AG08396 (cell line): ENCODE measurements around the gene MAMLD1.

Experiments used
- DNase-seq: peaks from one replicate; pipeline ENCODE4 v3.0.0; 2012; ENCODE audit warnings: low spot score, mixed read lengths

MAMLD1 gene

DNA sequence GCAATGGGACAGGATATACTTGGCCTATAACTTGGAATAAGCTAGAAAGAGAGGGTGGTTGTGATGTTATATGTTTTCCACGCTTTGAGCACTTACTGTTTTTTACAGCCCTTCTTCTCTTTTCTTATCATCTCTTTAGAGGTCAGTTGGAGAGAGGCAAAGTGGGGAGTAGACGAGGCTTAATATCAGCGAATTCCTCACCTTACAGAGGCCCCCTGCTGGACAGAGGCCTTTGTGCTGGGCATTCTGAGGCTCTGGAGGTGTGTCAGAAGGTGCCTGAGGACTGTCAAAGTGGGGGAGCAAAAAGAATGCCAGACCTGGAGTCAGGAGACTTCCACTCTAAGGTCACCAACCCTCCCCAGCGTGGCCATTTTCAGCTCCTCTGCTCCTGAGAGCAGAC is 42.5 kb downstream of the MAMLD1 start:
- DNase-seq: no peak

DNA sequence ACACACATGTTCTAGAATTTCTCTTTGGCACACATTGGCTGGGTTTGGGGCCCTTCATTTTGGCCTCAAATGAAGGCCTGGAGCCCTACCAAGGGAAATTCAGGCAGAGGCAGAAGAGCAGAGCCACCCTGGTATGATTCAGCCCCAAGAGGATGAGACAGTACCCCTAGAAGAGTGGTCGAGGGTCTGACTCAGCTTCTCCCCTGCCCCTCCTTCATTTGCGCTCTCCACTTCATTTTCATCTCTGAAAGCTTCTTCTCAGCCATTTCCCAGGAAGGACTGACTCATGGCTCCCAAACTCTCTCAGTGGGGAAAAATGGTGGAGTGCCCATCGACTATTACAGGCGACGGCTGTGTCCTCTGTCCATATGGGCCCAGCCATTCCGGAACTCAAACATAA is 43.5 kb downstream of the MAMLD1 start:
- no peak for DNase-seq

DNA sequence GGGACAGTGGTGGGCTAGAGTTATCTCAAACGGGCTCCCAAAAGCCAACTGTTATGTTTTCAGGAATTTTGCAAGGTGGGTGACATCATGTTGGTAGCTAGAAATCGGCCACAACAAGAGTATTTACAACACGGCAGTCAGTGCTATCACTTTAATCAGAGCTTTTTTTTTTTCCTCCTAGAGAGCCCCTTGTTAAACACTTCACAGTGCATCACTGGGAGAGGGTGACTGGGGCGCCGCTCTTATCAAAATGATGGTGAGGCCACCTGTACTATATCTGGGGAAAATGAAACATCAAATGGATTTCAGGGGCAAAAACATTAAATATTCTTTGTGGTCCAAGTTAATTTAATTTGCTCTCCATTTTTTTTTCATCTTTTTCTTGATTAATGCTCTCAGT is 44.9 kb downstream of the MAMLD1 start:
- DNase-seq: no peak

DNA sequence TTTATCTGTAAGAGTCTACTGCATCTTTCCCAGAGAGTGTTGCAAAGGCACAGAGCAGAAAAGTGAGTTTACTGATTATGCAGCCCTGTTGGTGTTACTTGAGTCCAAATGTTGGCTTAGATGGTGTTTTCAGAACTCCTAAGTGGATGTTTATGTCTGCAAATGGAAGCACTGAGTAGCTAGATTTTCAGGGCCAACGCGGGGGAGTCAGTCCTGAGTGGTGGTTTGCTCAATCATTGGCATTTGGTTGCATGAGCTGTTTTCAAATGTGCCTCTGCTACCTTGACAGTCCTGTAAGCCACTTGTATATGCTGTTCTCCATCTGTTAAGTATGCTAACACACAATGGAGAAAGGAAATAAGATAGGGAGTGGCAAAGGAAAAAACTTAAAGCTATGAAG is 45.4 kb downstream of the MAMLD1 start:
- no peak for DNase-seq

DNA sequence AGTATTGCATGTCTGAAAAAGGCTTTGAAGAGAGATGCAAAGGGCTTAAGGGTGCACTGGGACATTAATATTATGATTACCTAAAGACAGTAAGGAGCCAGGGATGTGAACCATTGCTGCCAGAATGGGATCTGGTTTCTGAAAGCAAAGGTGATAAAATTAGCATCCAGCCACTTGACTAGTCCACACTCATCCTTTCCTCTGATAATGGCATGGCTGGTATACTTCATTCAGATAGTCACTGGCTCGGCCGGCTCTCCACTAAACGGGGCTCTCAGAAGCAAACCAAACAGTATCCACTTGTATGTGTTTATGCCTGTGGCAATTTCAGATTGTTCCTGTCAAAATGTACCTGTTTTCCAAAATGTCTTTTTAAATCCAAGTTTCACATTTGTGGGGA is 46.4 kb downstream of the MAMLD1 start:
- no peak for DNase-seq

DNA sequence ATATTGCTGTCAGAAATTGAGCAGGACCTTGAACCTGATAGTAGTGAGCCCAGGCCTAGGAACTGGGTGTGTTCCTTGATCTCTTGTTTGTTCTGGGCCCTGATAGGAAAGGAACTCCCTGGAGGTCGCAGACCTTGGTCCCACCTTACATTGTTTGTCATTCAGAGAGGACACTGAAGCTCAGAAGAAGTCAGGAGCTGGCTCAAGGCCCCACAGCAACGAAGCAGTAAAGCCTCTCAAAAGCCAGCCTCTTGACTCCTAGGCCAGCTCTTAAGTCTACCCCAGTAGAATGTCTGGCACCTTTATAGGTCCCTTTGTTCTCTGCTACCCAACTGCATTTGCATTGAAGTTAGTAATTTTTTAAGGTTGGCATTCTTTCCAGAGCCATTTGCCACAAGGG is 46.8 kb downstream of the MAMLD1 start:
- DNase-seq: no peak

DNA sequence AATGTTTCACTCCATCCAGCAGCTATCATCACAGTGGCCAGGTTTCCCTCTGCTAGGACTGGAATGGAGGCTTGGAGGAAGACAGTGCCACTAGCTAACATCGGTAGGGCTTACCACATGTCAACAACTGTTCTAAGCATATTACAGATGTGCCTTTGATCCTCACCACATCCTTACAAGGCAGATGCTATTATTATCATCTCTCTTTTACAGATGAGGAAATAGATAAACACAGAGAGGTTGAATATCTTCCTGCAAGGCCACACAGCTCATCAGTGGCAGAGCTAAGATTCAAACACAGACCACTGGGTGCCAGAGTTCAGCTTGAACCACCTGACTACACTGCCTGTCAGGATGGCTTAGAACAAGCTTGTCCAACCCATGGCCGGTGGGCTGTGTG is 47.4 kb downstream of the MAMLD1 start:
- no peak for DNase-seq

DNA sequence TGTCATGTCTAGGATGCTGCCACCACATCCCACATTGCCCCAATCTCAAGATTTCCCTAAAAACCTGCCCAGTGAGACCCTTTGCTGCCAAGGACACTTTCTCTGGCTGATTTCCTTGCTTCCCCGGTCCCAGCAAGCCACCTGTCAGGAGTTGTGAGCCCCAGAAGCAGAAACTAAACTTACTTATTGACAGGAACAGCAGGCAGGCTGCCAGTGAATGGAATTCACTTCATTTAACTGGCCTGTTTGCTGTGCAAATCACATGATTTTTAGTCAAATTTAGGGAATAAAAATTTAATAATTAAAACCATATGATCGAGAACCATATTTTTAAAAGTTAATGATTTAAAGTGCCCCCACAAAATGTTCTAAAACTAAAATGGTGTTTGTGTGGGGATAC is 48.5 kb downstream of the MAMLD1 start:
- DNase-seq: no peak

DNA sequence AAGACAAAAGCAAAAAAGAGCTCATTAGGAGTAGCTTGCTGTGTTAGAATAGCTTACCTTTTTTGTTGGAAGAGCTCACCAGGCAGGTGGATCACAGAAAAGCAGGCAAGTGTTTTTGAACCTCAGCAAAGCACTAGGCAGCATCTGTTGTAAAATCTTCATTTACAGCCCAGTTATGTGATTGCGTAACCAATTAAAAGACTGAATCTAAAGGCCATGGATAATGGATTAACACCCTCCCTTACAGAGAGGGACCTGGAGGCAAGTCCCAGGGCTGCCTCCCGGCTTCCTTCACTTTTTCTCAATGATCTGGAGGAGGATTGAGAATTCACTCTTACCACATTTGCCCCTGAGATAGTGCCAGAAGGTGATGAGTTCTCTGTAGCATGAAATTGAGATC is 51.1 kb downstream of the MAMLD1 start:
- DNase-seq: no peak

DNA sequence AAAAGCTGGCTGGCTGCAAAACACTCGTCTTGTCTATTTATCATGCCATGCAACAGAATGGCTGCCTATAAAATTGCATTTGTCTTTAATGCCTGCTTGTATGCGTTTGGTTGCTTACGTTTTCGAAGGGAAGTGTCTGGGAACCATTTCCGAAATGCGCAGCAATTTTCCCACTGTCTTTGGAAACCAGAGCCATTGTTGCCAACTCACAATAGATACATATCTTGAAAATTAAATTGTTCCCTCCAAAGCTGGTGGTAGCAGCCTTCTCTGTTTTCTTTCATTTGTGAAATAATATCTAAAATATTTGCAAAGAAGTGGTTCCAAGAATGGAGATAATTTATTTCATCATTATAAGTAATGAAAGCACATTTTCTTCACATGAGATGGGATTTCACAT is 53.4 kb downstream of the MAMLD1 start:
- DNase-seq: no peak

DNA sequence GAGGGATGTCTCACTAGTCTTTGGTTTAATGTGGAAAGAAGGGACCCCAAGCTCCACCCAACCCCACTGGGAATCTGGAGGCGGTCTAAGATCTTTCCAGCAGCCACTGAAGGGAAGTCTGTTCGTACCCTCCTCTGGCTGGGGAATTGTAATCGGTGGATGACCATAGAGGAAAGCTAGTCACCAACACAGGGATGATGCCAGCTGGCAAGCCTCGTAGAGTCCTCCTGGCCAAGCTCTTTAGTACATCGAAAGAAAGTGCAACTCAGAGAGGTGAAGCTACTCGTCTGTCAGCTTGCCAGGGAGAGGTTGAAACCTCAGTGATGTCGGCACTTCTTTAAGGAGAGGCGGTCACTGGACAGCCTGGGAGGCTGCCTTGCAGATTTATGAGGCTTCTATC is 58.7 kb downstream of the MAMLD1 start:
- peak; percentile 16 for DNase-seq

DNA sequence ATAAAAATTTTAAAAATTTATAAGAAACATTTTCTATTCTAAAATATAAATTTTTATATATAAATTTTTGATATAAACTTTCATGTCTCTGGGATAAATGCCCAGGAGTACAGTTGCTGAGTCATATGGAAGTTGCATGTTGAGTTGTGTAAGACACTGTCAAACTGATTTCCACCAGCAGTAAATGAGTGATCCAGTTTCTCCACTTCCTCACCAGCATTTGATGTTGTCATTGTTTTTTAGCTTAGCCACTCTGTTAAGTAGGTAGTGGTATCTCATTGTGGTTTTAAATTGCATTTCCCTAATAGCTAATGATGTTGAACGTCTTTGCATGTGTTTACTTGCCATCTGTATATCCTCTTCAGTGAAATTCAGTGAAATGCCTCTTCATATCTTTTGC is 66.5 kb downstream of the MAMLD1 start:
- no peak for DNase-seq

DNA sequence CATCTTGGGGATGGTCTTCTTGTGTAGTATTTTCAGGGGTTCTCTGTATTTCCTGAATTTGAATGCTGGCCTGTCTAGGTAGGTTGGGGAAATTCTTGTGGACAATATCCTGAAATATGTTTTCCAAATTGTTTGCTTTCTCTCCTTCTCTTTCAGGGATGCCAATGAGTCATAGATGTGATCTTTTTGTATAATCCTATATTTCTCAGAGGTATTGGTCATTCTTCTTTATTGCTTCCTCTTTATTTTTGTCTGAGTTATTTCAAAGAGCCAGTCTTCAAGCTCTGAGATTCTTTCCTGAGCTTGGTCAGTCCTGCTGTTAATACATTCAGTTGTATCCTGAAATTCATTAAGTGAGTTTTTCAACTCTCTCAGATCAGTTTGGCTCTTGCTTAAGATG is 73.1 kb downstream of the MAMLD1 start:
- no peak for DNase-seq

DNA sequence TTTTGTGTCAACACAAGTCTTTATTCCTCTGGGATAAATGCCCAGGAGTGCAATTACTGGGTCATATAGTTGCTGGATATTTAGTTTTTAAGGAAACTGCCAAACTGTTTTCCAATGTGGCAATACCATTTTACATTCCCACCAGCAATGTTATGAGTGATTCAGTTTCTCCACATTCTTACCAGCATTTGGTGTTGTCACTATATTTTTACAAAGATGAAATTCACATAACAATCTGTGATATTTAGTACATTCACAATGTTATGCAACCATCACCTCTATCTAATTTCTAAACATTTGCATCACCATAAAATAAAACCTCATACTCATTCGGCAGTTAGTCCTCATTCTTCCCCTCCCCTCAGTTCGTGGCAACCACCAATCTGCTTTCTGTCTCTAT is 75.0 kb downstream of the MAMLD1 start:
- DNase-seq: no peak

DNA sequence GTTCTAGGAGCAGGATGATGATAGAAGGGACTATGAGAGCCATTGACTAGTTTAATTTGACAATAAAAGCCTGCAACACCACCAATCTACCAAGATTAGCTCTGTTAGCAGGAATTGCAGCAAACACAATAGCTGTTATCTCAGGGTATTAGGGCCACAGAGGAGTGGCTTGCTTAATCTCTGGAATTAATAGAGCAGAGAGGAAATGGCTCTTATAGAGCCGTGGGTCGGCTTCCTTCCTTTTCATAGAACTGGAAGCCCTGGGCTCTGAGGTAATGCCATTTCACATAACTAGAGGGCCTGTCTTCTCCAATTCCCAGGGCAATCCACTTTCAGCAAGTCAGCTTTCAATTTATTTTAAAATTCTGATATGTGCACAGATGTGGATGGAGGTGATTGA is 83.0 kb downstream of the MAMLD1 start:
- no peak for DNase-seq

DNA sequence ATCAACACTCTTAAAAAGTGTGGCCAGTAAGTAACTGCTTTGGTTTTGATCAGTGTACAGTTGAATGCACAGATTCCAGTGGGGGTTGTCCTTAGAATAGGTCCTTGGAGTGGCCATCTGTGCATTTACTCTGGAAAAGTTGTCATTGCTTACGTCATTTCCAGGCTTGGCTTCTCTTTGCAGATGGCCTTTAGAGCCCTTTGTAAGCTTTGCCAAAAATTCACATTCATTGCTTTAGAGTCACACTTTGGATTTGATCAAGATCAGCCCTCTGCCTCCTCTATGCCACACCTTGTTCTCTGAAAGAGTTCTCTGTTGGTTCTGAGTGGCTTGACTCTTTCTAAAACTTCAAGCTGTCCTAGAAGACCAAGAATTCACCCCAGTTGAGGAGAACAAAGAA is 83.9 kb downstream of the MAMLD1 start:
- DNase-seq: no peak

DNA sequence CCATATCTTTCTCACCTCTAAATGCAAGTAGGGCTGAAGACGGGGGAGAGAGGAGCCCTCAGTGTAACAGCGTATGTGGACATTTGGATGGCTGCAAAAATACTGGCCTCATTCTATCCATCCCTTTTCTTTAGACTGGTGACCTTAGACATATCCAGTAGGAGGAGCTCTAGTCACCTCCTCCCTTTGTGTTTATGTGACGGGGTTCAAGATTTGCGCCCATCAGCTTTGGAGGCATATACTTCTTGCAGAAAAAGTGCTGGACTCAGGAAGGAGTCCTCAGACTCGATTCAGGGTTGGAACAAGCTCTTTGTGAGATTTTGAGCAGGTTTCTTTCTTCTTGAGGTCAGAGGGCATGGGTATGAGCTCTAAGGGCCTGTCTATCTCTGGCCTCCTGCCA is 86.2 kb downstream of the MAMLD1 start:
- DNase-seq: no peak

DNA sequence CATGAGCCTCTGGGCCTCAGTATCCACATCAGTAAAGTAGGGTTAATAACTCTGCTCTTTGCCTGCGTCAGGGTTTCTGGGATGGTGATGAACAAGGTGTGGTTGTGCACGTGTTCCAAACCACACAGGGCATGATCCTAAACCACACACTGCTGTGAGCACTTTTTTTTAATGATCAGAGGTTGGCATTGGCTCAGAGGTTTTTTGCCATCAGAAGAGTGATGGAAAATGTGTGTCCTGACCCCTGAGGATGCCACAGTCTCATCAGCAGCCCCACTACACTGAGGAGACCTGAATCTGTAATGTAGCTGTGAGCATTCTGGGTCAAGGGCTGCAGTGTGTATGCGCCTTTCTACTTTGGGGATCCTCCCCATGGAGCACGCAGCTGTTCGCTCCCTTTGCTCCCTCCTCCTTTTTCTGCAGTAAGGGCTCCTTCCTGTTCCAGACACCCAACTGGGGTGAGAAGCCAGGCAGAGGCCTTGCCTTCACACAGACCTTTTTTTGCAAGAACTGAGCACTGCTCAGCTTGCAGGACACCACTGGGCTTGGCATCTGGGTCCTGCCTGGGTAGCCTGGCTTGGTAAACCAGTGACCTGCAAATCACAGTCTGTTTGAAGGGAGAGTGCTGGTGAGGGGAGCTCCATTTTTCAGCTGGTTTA is 87.5 kb downstream of the MAMLD1 start:
- DNase-seq: no peak

DNA sequence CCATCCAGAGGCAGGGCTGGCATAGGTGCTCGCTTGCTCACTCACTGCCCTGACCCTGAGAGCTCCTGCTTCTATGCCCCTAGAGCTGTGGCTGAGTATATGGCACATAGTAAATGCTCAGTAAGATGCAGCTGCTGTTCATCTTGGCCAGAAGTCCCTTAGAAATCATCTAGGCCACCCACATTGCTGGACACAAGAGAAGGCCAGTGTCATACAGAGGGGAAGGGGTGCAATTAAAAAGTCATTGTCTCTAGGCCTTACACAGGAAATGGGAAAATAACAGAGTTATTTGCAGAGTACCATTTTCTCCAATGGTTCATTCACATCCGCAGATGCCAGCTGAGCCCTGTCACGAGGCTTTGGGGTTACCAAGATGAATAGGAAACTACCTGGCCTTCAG is 88.8 kb downstream of the MAMLD1 start:
- DNase-seq: no peak

DNA sequence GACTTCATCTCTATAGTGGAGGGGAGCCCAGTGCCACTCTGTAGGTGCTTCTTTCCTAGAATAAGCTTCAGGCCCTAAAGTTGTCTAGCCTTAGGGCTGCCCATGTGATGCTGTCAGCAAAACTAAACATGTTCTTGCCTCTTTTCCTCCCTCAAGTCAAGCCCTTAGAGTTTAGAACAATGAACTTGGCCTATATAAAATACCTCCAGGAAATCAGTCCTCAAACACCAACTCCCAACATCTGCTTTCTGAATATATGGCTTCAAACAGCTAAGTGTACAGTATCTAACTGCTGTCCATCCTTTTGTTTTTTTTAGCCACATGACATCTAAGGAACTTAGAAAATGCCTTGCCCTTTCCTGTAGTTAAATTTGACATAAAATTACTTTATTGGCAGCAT is 91.0 kb downstream of the MAMLD1 start:
- no peak for DNase-seq

DNA sequence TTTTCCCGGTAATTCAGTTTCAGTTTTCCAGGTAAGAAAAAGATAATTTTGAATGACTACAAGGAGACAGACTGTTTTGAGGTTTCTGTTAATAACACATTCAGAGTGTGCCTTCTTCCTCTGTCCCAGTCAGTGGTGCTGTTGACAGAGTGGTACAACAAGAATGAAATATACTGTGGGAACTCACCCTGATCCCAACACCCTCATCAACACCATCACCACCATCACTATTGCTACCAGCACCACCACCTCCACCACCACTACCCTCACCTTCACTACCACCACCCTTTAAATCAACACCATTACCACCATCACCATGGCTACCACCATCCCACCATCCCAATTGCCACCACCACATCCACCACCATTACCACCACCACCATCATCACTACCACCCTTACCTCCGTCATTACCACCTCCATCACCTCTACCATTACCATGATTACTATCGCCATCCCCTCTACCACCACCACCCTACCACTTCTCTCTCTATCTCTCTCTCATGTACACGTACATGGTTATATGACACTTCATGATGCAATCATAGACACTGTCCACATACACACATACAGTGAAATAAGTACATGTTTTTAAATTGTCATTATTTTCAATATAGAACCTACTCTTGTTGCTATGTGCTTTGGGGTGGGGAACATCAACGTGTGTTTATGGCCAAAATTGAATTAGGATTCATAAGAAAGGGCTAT is 91.5 kb downstream of the MAMLD1 start:
- no peak for DNase-seq

DNA sequence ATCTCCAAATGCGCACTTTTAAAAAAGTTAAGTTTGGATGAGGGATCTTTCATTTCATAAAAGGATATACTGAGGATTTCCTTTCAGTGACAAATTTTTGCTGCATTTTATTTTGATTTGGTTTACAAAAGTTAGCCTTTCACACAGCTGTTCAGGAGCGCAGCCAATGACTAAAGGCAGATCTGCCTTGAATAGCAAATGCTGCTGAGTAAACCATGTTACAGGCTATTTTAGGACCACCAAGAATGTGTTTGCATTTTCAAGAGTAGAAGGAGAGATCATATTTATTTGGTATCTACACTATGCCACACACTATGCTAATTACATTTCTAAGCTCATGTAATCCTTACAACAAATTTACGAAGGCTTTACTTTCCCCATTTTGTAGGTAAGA is 92.1 kb downstream of the MAMLD1 start:
- no peak for DNase-seq

DNA sequence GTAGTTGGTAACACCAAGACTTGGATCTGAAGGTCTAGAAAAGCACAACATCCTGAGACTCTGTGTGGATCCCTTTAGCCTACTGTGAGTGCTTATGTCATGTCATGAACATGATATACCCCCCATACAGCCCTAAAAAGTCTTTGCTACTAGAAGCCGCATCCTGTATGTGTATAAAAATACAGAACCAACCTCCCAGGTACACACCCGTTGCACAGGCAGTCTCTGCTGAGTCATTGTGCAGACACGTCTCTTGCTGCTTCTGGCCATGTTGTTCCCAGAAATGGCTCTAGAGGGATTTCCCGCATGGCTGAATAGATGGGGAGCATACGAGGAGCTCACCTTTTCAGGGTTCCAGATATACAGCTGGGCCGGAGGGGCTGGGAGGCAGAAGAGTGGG is 93.3 kb downstream of the MAMLD1 start:
- no peak for DNase-seq

DNA sequence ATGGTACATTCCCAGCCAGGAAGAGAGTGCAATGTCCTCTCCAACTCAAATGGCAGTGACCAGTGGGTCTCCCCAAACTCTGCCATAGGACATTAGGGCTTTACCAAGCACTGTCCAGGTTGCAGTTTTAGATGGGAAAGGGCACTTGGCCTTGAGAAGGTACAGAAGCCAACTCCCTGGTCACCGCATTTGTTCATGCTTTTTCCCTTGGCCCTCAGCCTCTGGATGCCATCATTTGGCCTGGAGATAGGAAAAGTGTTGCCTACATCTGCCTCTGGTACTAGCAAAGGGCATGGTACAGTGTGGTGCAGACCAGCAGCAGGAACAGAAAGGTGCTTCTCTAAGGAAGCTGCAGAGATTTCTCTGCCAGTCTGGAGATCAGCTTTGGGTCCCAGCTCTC is 93.8 kb downstream of the MAMLD1 start:
- no peak for DNase-seq
